CD14-positive monocyte (primary cell): ENCODE measurements around the gene C1RL. TPM values are rescaled to one million over a fixed set of nuclear protein-coding genes. Genes with fewer than 3 reads are reported as not detected.
A peak's percentile ranks its signal among the peaks of the same experiment; 100 is the strongest.

Source experiments
- DNase-seq, 3 donors: peaks; one replicate each; pipeline ENCODE4 v3.0.0-alpha.2; 2011 to 2022
- H2AFZ ChIP-seq: 2 replicates; pipeline ENCODE4 v1.6.0; 2012; ENCODE audit warnings: mild to moderate bottlenecking, low read depth, low read length, inconsistent platforms; ENCODE audit not compliant: insufficient read depth, poor library complexity, severe bottlenecking
- H3K27ac ChIP-seq, 2 donors: 1 replicate in 1 of 2; 2 replicates in 1 of 2; pipeline ENCODE4 v1.5.1; 2012 to 2013; ENCODE audit warnings: low read length in 2 of 2, control low read depth in 1 of 2, inconsistent platforms in 1 of 2, low read depth in 1 of 2, mild to moderate bottlenecking in 1 of 2
- H3K27me3 ChIP-seq, 2 donors: one replicate each; pipeline versions ENCODE4 v1.6.0 to v1.6.1; 2011 to 2013; ENCODE audit warnings: low read length in 2 of 2; ENCODE audit not compliant: control insufficient read depth in 2 of 2, insufficient read depth in 2 of 2
- H3K36me3 ChIP-seq, 2 donors: replicated peaks in 1 of 2; 1 replicate in 1 of 2; 2 replicates in 1 of 2; pipeline versions ENCODE4 v1.5.1 to v1.6.1; 2012 to 2013; ENCODE audit warnings: low read length in 2 of 2, control low read depth in 1 of 2, inconsistent platforms in 1 of 2, mild to moderate bottlenecking in 1 of 2; ENCODE audit not compliant: insufficient read depth in 2 of 2, control insufficient read depth in 1 of 2
- H3K4me1 ChIP-seq, 2 donors: 1 replicate in 1 of 2; 2 replicates in 1 of 2; pipeline versions ENCODE4 v1.5.1 to v1.6.1; 2012 to 2013; ENCODE audit warnings: low read length in 2 of 2, control low read depth in 1 of 2, inconsistent platforms in 1 of 2, mild to moderate bottlenecking in 1 of 2, moderate library complexity in 1 of 2; ENCODE audit not compliant: insufficient read depth in 2 of 2, control insufficient read depth in 1 of 2
- H3K4me2 ChIP-seq: replicated peaks from 2 replicates; pipeline ENCODE3; 2012; ENCODE audit warnings: low read length, moderate library complexity, mild to moderate bottlenecking; ENCODE audit not compliant: poor library complexity, severe bottlenecking; ENCODE audit errors: extremely low read depth
- H3K4me3 ChIP-seq, 3 experiments: fragments of 200-600 bp in 1 of 3; sonication (generic) in 1 of 3; replicated peaks in 1 of 3; 1 replicate in 2 of 3; 2 replicates in 1 of 3; pipeline ENCODE4 v1.5.1; 2011 to 2013; ENCODE audit warnings: low read length in 3 of 3, mild to moderate bottlenecking in 3 of 3, control low read depth in 2 of 3, low read depth in 2 of 3, inconsistent platforms in 1 of 3, moderate library complexity in 1 of 3
- H3K79me2 ChIP-seq: 2 replicates; pipeline ENCODE4 v1.6.0; 2012; ENCODE audit warnings: mild to moderate bottlenecking, control low read depth, inconsistent platforms, low read length, moderate library complexity; ENCODE audit not compliant: insufficient read depth
- H3K9ac ChIP-seq: 2 replicates; pipeline ENCODE4 v1.6.0; 2017; ENCODE audit warnings: low read length, mild to moderate bottlenecking; ENCODE audit not compliant: insufficient read depth, poor library complexity, severe bottlenecking
- H3K9me3 ChIP-seq, 2 donors: replicated peaks in 1 of 2; 1 replicate in 1 of 2; 2 replicates in 1 of 2; pipeline versions ENCODE4 v1.5.1 to v1.6.1; 2012 to 2013; ENCODE audit warnings: low read length in 2 of 2, control low read depth in 1 of 2; ENCODE audit not compliant: control insufficient read depth in 1 of 2, insufficient read depth in 1 of 2
- H4K20me1 ChIP-seq: 2 replicates; pipeline ENCODE4 v1.6.0; 2012; ENCODE audit warnings: mild to moderate bottlenecking, low read length, control low read depth, moderate library complexity; ENCODE audit not compliant: insufficient read depth
- H3K27ac Mint-ChIP-seq, 7 donors: one replicate each; pipeline ENCODE4 v1.8.0; 2020; ENCODE audit warnings: mild to moderate bottlenecking in 7 of 7, mixed read lengths in 7 of 7, moderate library complexity in 6 of 7, inconsistent platforms in 2 of 7
- H3K27me3 Mint-ChIP-seq, 3 donors: one replicate each; pipeline ENCODE4 v1.8.0; 2021 to 2022; ENCODE audit warnings: low read depth in 3 of 3, mild to moderate bottlenecking in 3 of 3, mixed read lengths in 3 of 3, moderate library complexity in 3 of 3, inconsistent platforms in 1 of 3
- H3K36me3 Mint-ChIP-seq, 2 donors: one replicate each; pipeline ENCODE4 v1.8.0; 2020; ENCODE audit warnings: mixed read lengths in 2 of 2, inconsistent platforms in 1 of 2, mild to moderate bottlenecking in 1 of 2
- H3K4me1 Mint-ChIP-seq: one replicate; pipeline ENCODE4 v1.8.0; 2020; ENCODE audit warnings: mild to moderate bottlenecking, mixed read lengths
- H3K4me3 Mint-ChIP-seq, 2 donors: one replicate each; pipeline ENCODE4 v1.8.0; 2020; ENCODE audit warnings: mild to moderate bottlenecking in 2 of 2, mixed read lengths in 2 of 2, moderate library complexity in 1 of 2
- H3K9me3 Mint-ChIP-seq, 7 donors: one replicate each; pipeline ENCODE4 v1.8.0; 2020 to 2022; ENCODE audit warnings: mixed read lengths in 7 of 7, mild to moderate bottlenecking in 6 of 7, moderate library complexity in 6 of 7, inconsistent platforms in 2 of 7
- CTCF ChIP-seq: fragments of 200-600 bp; IDR thresholded peaks from one replicate; pipeline ENCODE4 v1.8.0; 2022; ENCODE audit warnings: antibody characterized with exemption, mild to moderate bottlenecking
- WGBS: methylation state at CpG from one replicate; pipeline ENCODE4 v1.1.5; 2013; ENCODE audit warnings: missing lambda C conversion rate; ENCODE audit not compliant: insufficient coverage; 5-methylcytosine and 5-hydroxymethylcytosine counted together
- intact Hi-C, 2 donors: fragments of 100-400 bp; cut with micrococcal nuclease; formaldehyde crosslinking; loops; one replicate each; pipeline versions ENCODE4 v1.15.0 to v1.15.1; 2023
- polyA plus RNA-seq, 3 donors: library from polyadenylated mRNA; depleted of rRNA in 1 of 3; unstranded in 2 of 3; stranded (reverse) in 1 of 3; fragments of 300-500 nt in 2 of 3; fragments of >200 nt in 1 of 3; fragmentation: Illumina TruSeq in 2 of 3; gene quantifications; 1 replicate in 2 of 3; 2 replicates in 1 of 3; pipeline ENCODE4 v1.2.3, GENCODE V29; 2012 to 2021

Gene C1RL
- polyA plus RNA-seq, 3 donors: 4.8 to 27.9 (median 5.6) TPM

GRCh38 chr12:7092229-7092985, 16.6 kb downstream of the C1RL start, which contains the start of gene C1R:
Gene C1R, minus strand, starts transcription at chr12:7092445. Its CDS starts 57 bp downstream, at chr12:7092388.
- Histone ChIP-seq H3K36me3 (peaks cover 0 to 3% of the 10 kb centered on the region in 2 donors), H3K9me3 (no peaks in the 10 kb centered on the region), H4K20me1 (no peaks in the 10 kb centered on the region), H2AFZ (peak within 1 kb of the TSS; percentile 96), H3K4me1 (peaks cover 0 to 3% of the 10 kb centered on the region in 2 donors), H3K4me2 (peak within 1 kb of the TSS; percentile 78), H3K9ac (peak within 1 kb of the TSS; percentile 55), H3K79me2 (no peaks in the 10 kb centered on the region), H3K27ac (peak within 1 kb of the TSS in 1 of 2 donors; percentile 55), H3K27me3 (peaks cover 0 to 2% of the 10 kb centered on the region in 2 donors), H3K4me3 (peak within 1 kb of the TSS; percentile 36 to 79 (median 62))
- intact Hi-C loops: loop anchor here (5.0 to 10.0 kb wide), 2 partner anchors 68 to 170 kb away; no protein-coding TSS in a partner anchor
- Mint-ChIP-seq H3K27ac (peak within 1 kb of the TSS in 5 of 7 donors; percentile 71 to 91 (median 80)), H3K4me3 (peak within 1 kb of the TSS; percentile 89 to 98), H3K36me3 (peaks cover 9 to 11% of the 10 kb centered on the region in 2 donors), H3K27me3 (peaks cover 6 to 17% (median 12%) of the 10 kb centered on the region in 3 donors), H3K9me3 (peaks cover 0 to 1% (median 0%) of the 10 kb centered on the region in 7 donors), H3K4me1 (peaks cover 9% of the 10 kb centered on the region)
- TF ChIP-seq CTCF: peak; percentile 90
- DNase-seq: peak; percentile 29 to 49 (median 41)
- 23% methylated on average over 11 of the region's 16 CpGs for WGBS

- peak overlapping the region; percentile 96 for H2AFZ ChIP-seq
- no peak for DNase-seq
- H3K27me3 ChIP-seq: peaks cover 0 to 2% of the 10 kb centered on the region in 2 donors
- peaks cover 0 to 3% of the 10 kb centered on the region in 2 donors for H3K4me1 ChIP-seq
- peak overlapping the region in 1 of 3 experiments; percentile 79 for H3K4me3 ChIP-seq
- peak overlapping the region; percentile 55 for H3K9ac ChIP-seq
- peak overlapping the region in 1 of 2 donors; percentile 55 for H3K27ac ChIP-seq
- TF ChIP-seq CTCF: no peak
- peaks cover 0 to 1% (median 0%) of the 10 kb centered on the region in 7 donors for H3K9me3 Mint-ChIP-seq
- no peaks in the 10 kb centered on the region for H3K79me2 ChIP-seq
- peaks cover 4 to 5% of the 10 kb centered on the region in 2 donors for H3K36me3 Mint-ChIP-seq
- H3K27me3 Mint-ChIP-seq: peaks cover 6 to 17% (median 12%) of the 10 kb centered on the region in 3 donors
- no peaks in the 10 kb centered on the region for H3K36me3 ChIP-seq
- WGBS: 66% methylated on average over 4 of the region's 10 CpGs
- H3K4me1 Mint-ChIP-seq: peaks cover 9% of the 10 kb centered on the region
- peak overlapping the region; percentile 89 to 98 for H3K4me3 Mint-ChIP-seq
- no peaks in the 10 kb centered on the region for H3K9me3 ChIP-seq
- no peaks in the 10 kb centered on the region for H4K20me1 ChIP-seq
- peak overlapping the region in 2 of 7 donors; percentile 50 to 84 for H3K27ac Mint-ChIP-seq
- intact Hi-C loops: loop anchor here (5.0 to 10.0 kb wide), 2 partner anchors 67 to 169 kb away; no protein-coding TSS in a partner anchor
- H3K4me2 ChIP-seq: peak overlapping the region; percentile 78
These were observed 17.3 kb downstream of the C1RL start for GRCh38 chr12:7091660-7092228.
